IMR-90 (cell line): ENCODE results near the gene PAX9.

Experiments
- CEBPB ChIP-seq: IDR thresholded peaks from 2 replicates; pipeline ENCODE4 v1.6.1; 2012; ENCODE audit warnings: low read depth, low read length, improper control_type of control experiment
- FOS ChIP-seq: fragments of 150-350 bp; IDR thresholded peaks from 2 replicates; pipeline ENCODE4 v1.6.1; 2016; ENCODE audit warnings: low read depth, low read length
- MAFK ChIP-seq: IDR thresholded peaks from 2 replicates; pipeline ENCODE4 v1.6.1; 2012; ENCODE audit warnings: low read depth, low read length, improper control_type of control experiment
- MXI1 ChIP-seq: IDR thresholded peaks from 2 replicates; pipeline ENCODE4 v1.6.1; 2012; ENCODE audit warnings: low read depth, mild to moderate bottlenecking, low read length, moderate library complexity, borderline replicate concordance
- POLR2A ChIP-seq: IDR thresholded peaks from 2 replicates; pipeline ENCODE4 v1.6.1; 2012; ENCODE audit warnings: mild to moderate bottlenecking, low read depth, low read length
- RAD21 ChIP-seq: IDR thresholded peaks from 2 replicates; pipeline ENCODE4 v1.6.1; 2012; ENCODE audit warnings: low read length, improper control_type of control experiment
- RFX5 ChIP-seq: IDR thresholded peaks from 2 replicates; pipeline ENCODE4 v1.8.0; 2012; ENCODE audit warnings: low read depth, mild to moderate bottlenecking, low read length, moderate library complexity
- SMC3 ChIP-seq: fragments of 150-350 bp; IDR thresholded peaks from 2 replicates; pipeline ENCODE4 v1.6.1; 2016; ENCODE audit warnings: low read depth, mild to moderate bottlenecking, antibody characterized with exemption, low read length, moderate library complexity
- TF ChIP-seq, protein P1 (sequence below): conservative IDR thresholded peaks from 2 replicates; pipeline ENCODE4 v1.5.1; 2012; ENCODE audit warnings: mild to moderate bottlenecking, low read depth, low read length, improper control_type of control experiment

DNA sequence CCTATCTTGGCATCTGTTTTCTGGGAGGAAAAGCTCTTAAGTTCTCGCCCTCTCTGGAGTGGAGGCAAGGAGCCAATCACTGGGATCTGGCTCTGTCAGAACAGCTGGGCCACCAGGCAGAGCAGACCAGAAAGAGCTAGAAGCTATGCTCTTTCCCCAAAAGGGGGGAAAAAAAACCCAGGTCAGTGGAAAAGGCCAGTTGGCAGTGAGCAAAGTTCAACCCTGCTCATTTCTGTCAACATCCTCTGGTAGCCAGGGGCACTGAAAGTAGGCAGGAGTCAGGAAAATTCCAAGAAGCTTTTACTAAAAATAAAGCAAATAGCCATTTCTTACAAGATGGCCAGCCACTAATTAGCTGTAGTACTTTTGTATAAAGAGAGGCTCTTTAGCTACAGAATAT lies 36.6 kb upstream of the PAX9 start:
- TF ChIP-seq POLR2A, result no peak
- TF ChIP-seq SMC3, result no peak
- TF ChIP-seq, protein P1, sequence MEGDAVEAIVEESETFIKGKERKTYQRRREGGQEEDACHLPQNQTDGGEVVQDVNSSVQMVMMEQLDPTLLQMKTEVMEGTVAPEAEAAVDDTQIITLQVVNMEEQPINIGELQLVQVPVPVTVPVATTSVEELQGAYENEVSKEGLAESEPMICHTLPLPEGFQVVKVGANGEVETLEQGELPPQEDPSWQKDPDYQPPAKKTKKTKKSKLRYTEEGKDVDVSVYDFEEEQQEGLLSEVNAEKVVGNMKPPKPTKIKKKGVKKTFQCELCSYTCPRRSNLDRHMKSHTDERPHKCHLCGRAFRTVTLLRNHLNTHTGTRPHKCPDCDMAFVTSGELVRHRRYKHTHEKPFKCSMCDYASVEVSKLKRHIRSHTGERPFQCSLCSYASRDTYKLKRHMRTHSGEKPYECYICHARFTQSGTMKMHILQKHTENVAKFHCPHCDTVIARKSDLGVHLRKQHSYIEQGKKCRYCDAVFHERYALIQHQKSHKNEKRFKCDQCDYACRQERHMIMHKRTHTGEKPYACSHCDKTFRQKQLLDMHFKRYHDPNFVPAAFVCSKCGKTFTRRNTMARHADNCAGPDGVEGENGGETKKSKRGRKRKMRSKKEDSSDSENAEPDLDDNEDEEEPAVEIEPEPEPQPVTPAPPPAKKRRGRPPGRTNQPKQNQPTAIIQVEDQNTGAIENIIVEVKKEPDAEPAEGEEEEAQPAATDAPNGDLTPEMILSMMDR, result no peak
- TF ChIP-seq CEBPB, result no peak
- no peak for TF ChIP-seq MXI1
- no peak for TF ChIP-seq RAD21
- TF ChIP-seq RFX5, result no peak
- no peak for TF ChIP-seq MAFK
- no peak for TF ChIP-seq FOS
